ENCODE measurements around the gene GATA6. TPM values are rescaled to one million over a fixed set of nuclear protein-coding genes. Genes with fewer than 3 reads are reported as not detected.
"Not testable (repeated sequence)": the region's sequence is repeated elsewhere in the genome, so short reads cannot be mapped to it uniquely, and the experiment has no call there.

The GATA6 gene
- total and polyA plus RNA-seq, 10 of the 15 experiments (the other 5 are each of a cell fraction or from before 2014, with no cell fraction given), result 0.04 to 0.05 TPM; not detected in 8

GRCh38 chr18:22183698-22184170, 14.3 kb downstream of the GATA6 start (continued):
- no peak for TF ChIP-seq EZH2 (IDR thresholded peaks at IDR 0.05; ENCODE audit: borderline replicate concordance, control insufficient read depth, low read depth, low read length)
- TF ChIP-seq BACH1 (IDR thresholded peaks at IDR 0.05; ENCODE audit: borderline replicate concordance), result no peak
- TF ChIP-seq ATF3 (IDR thresholded peaks at IDR 0.05; ENCODE audit: borderline replicate concordance, extremely low read depth, low read depth, low read length), result no peak

- H3K4me1 ChIP-seq (ENCODE audit: control insufficient read depth, insufficient read depth, low read length); H3K27me3 ChIP-seq (replicated peaks in 1 of 2; ENCODE audit: control insufficient read depth in 2 of 2, insufficient read depth in 2 of 2, low read length in 1 of 2); DNase-seq (ENCODE audit: low read depth, low spot score); H3K36me3 ChIP-seq (ENCODE audit: control insufficient read depth in 2 of 2, insufficient read depth in 2 of 2, low read length in 1 of 2); H3K27ac ChIP-seq (ENCODE audit: control insufficient read depth, insufficient read depth); H3K9me3 ChIP-seq (replicated peaks; ENCODE audit: control insufficient read depth, insufficient read depth, low read length); H3K79me2 ChIP-seq (ENCODE audit: control insufficient read depth, insufficient read depth, low read length); ATAC-seq; in situ Hi-C loops (cut with MboI); POLR2A ChIA-PET; CTCF ChIA-PET; FAIRE-seq; H3K9ac ChIP-seq (ENCODE audit: control insufficient read depth, insufficient read depth, low read length); intact Hi-C loops (cut with micrococcal nuclease; ENCODE audit: unreplicated experiment); H3K4me2 ChIP-seq (ENCODE audit: control insufficient read depth, insufficient read depth); BruUV-seq (replicated peaks); RAD21 ChIA-PET (ENCODE audit: unreplicated experiment); H4K20me1 ChIP-seq (ENCODE audit: control insufficient read depth, insufficient read depth); H2AFZ ChIP-seq (ENCODE audit: control insufficient read depth, low read depth, low read length); H3K4me3 ChIP-seq: not testable (repeated sequence)
- WGBS (ENCODE audit: insufficient coverage, insufficient replicate concordance, low lambda C conversion rate, missing lambda C conversion rate), result 55% methylated on average over 8 of the region's 8 CpGs
- SMC1A ChIA-PET (ENCODE audit: uncharacterized antibody, unreplicated experiment), result interaction anchor here (0.5 to 1.3 kb wide), 3 partner anchors 10 to 43 kb away, joined by 3 to 5 read pairs (median 3); no protein-coding TSS in a partner anchor
These were observed 15.2 kb downstream of the GATA6 start for GRCh38 chr18:22184573-22184972.

- H4K20me1 ChIP-seq (ENCODE audit: control insufficient read depth, insufficient read depth), result no peaks in the 10 kb centered on the region
- WGBS (ENCODE audit: insufficient coverage, insufficient replicate concordance, low lambda C conversion rate, missing lambda C conversion rate), result 35% methylated on average over 6 of the region's 6 CpGs
- RAD21 ChIA-PET (ENCODE audit: unreplicated experiment), result no interaction called here
- H3K4me2 ChIP-seq (ENCODE audit: control insufficient read depth, insufficient read depth), result no peak overlapping the region
- no TSS peak for BruUV-seq (replicated peaks)
- ATAC-seq, result no peak
- CTCF ChIA-PET, result no interaction called here
- H3K27me3 ChIP-seq (replicated peaks in 1 of 2; ENCODE audit: control insufficient read depth in 2 of 2, insufficient read depth in 2 of 2, low read length in 1 of 2), result no peaks in the 10 kb centered on the region; a peak in 2 of 4 replicates
- no peak overlapping the region for H3K9ac ChIP-seq (ENCODE audit: control insufficient read depth, insufficient read depth, low read length)
- no peak overlapping the region for H3K27ac ChIP-seq (ENCODE audit: control insufficient read depth, insufficient read depth)
- SMC1A ChIA-PET (ENCODE audit: uncharacterized antibody, unreplicated experiment), result interaction anchor here (1.3 kb wide), 1 partner anchor 22 kb away, joined by 3 read pairs; no protein-coding TSS in a partner anchor
- no peaks in the 10 kb centered on the region for H3K36me3 ChIP-seq (ENCODE audit: control insufficient read depth in 2 of 2, insufficient read depth in 2 of 2, low read length in 1 of 2)
- intact Hi-C loops (cut with micrococcal nuclease; ENCODE audit: unreplicated experiment), result no loop called here
- no peak for FAIRE-seq
- POLR2A ChIA-PET, result no interaction called here
- no peaks in the 10 kb centered on the region for H3K4me1 ChIP-seq (ENCODE audit: control insufficient read depth, insufficient read depth, low read length)
- no peaks in the 10 kb centered on the region for H3K79me2 ChIP-seq (ENCODE audit: control insufficient read depth, insufficient read depth, low read length)
- DNase-seq (ENCODE audit: low read depth, low spot score), result no peak
- in situ Hi-C loops (cut with MboI), result no loop called here
- no peak overlapping the region for H3K4me3 ChIP-seq
- no peaks in the 10 kb centered on the region for H3K9me3 ChIP-seq (replicated peaks; ENCODE audit: control insufficient read depth, insufficient read depth, low read length)
- no peak overlapping the region for H2AFZ ChIP-seq (ENCODE audit: control insufficient read depth, low read depth, low read length)
- TF ChIP-seq SREBF1 (IDR thresholded peaks at IDR 0.05; ENCODE audit: low read length), result no peak
- TF ChIP-seq POLR2AphosphoS2 (IDR thresholded peaks at IDR 0.05; ENCODE audit: low read depth, low read length), result no peak
- TF ChIP-seq ELK1 (IDR thresholded peaks at IDR 0.05; ENCODE audit: low read depth, low read length), result no peak
- no peak for TF ChIP-seq CEBPB (IDR thresholded peaks at IDR 0.05; ENCODE audit: borderline replicate concordance in 1 of 2, low read depth in 2 of 2, low read length in 2 of 2)
- no peak for TF ChIP-seq MAX (IDR thresholded peaks at IDR 0.05; ENCODE audit: low read depth, low read length)
- TF ChIP-seq TCF3 (IDR thresholded peaks at IDR 0.05; ENCODE audit: borderline replicate concordance, insufficient read depth, low read depth, low read length), result no peak
- no peak for TF ChIP-seq ZBTB33 (IDR thresholded peaks at IDR 0.05)
- no peak for TF ChIP-seq CHD2 (IDR thresholded peaks at IDR 0.05; ENCODE audit: borderline replicate concordance, low read depth, low read length)
- no peak for TF ChIP-seq STAT1 (conservative IDR thresholded peaks at IDR 0.05)
These were observed 15.9 kb downstream of the GATA6 start for GRCh38 chr18:22185273-22185672.

Data from GM12878 (cell line).